ENCODE results near the gene EML1. TPM values are rescaled to one million over a fixed set of nuclear protein-coding genes. Genes with fewer than 3 reads are reported as not detected.

The EML1 gene
- polyA plus RNA-seq, 6 donors from 2014 or later = not detected

- no peak overlapping the region for H3K27ac Mint-ChIP-seq
- DNase-seq (no peak), ATAC-seq (ENCODE audit: low read depth in 2 of 2) (no peak)
- H3K4me1 Mint-ChIP-seq = no peaks in the 10 kb centered on the region
- peaks cover 0 to 6% (median 2%) of the 10 kb centered on the region in 7 donors for H3K9me3 Mint-ChIP-seq
- H3K27me3 Mint-ChIP-seq = peaks cover 14 to 44% (median 38%) of the 10 kb centered on the region in 3 donors
- no peaks in the 10 kb centered on the region for H3K36me3 Mint-ChIP-seq
- H3K4me3 Mint-ChIP-seq = no peak overlapping the region
Measured at GRCh38 chr14:99909513-99910064, 116.4 kb downstream of the EML1 start.

GRCh38 chr14:99910337-99911309, 117.4 kb downstream of the EML1 start:
- Mint-ChIP-seq H3K27ac (no peak overlapping the region), H3K9me3 (peaks cover 0 to 2% (median 0%) of the 10 kb centered on the region in 7 donors), H3K36me3 (no peaks in the 10 kb centered on the region), H3K27me3 (peaks cover 21 to 40% (median 40%) of the 10 kb centered on the region in 3 donors), H3K4me1 (no peaks in the 10 kb centered on the region), H3K4me3 (no peak overlapping the region)
- DNase-seq = no peak
- no peak for ATAC-seq (ENCODE audit: low read depth in 2 of 2)

- Mint-ChIP-seq H3K36me3 (no peaks in the 10 kb centered on the region), H3K27me3 (peaks cover 15 to 40% (median 31%) of the 10 kb centered on the region in 3 donors), H3K4me1 (no peaks in the 10 kb centered on the region), H3K27ac (no peak overlapping the region), H3K9me3 (no peaks in the 10 kb centered on the region), H3K4me3 (no peak overlapping the region)
- ATAC-seq (ENCODE audit: low read depth in 2 of 2) (no peak), DNase-seq (no peak)
Measured at GRCh38 chr14:99915305-99916090, 122.3 kb downstream of the EML1 start.

- Mint-ChIP-seq H3K36me3 (no peaks in the 10 kb centered on the region), H3K4me3 (no peak overlapping the region), H3K4me1 (no peaks in the 10 kb centered on the region), H3K9me3 (no peaks in the 10 kb centered on the region), H3K27ac (no peak overlapping the region), H3K27me3 (peaks cover 16 to 39% (median 30%) of the 10 kb centered on the region in 3 donors)
- DNase-seq (no peak), ATAC-seq (ENCODE audit: low read depth in 2 of 2) (no peak)
Measured at GRCh38 chr14:99916091-99916383, 122.8 kb downstream of the EML1 start.

GRCh38 chr14:99918781-99919180, 125.6 kb downstream of the EML1 start:
- ATAC-seq (ENCODE audit: low read depth in 2 of 2) = no peak
- no peaks in the 10 kb centered on the region for H3K4me1 Mint-ChIP-seq

GRCh38 chr14:99921425-99921824, 128.2 kb downstream of the EML1 start:
- Mint-ChIP-seq H3K36me3 (no peaks in the 10 kb centered on the region), H3K4me3 (no peak overlapping the region), H3K9me3 (no peaks in the 10 kb centered on the region), H3K27me3 (peaks cover 15 to 36% (median 35%) of the 10 kb centered on the region in 3 donors), H3K27ac (no peak overlapping the region), H3K4me1 (no peaks in the 10 kb centered on the region)
- ATAC-seq (ENCODE audit: low read depth in 2 of 2) = no peak
- no peak for DNase-seq

More at GRCh38 chr14:99918781-99919180, 125.6 kb downstream of the EML1 start:
- Mint-ChIP-seq H3K27ac (no peak overlapping the region), H3K9me3 (no peaks in the 10 kb centered on the region), H3K4me3 (no peak overlapping the region), H3K36me3 (no peaks in the 10 kb centered on the region), H3K27me3 (peaks cover 22 to 38% (median 35%) of the 10 kb centered on the region in 3 donors)
- DNase-seq = no peak

- H3K9me3 Mint-ChIP-seq = peaks cover 0 to 9% (median 3%) of the 10 kb centered on the region in 7 donors
- peaks cover 23 to 47% (median 44%) of the 10 kb centered on the region in 3 donors for H3K27me3 Mint-ChIP-seq
- H3K4me1 Mint-ChIP-seq = no peaks in the 10 kb centered on the region
- H3K36me3 Mint-ChIP-seq = no peaks in the 10 kb centered on the region
- DNase-seq (no peak), ATAC-seq (ENCODE audit: low read depth in 2 of 2) (no peak)
- peak overlapping the region in 1 of 6 donors; percentile 5 for H3K27ac Mint-ChIP-seq
- H3K4me3 Mint-ChIP-seq = no peak overlapping the region
Measured at GRCh38 chr14:99924379-99924778, 131.2 kb downstream of the EML1 start.

DNA sequence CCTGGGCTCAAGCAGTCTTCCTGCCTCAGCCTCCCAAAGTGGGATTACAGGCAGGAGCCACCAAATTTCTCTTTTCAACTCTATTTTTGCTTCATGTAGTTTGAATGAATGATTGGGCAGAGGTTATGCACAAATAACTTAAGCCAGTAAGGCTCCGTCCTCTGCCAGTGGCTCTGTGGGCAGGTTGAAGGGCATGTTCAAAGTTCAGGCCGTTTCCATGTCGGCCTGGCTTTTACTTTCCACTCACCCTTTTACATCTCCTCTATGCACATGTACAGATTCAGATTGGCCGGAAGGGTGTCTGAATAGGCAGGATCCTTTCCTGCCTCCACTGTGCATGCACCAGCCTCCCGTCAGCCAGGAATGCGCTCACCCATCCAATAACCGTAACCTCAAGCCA, 132.3 kb downstream of the EML1 start:
- H3K9me3 Mint-ChIP-seq = peaks cover 0 to 9% (median 3%) of the 10 kb centered on the region in 7 donors
- no peak for ATAC-seq (ENCODE audit: low read depth in 2 of 2)
- DNase-seq = no peak
- no peaks in the 10 kb centered on the region for H3K4me1 Mint-ChIP-seq
- H3K27ac Mint-ChIP-seq = no peak overlapping the region
- peaks cover 27 to 48% (median 45%) of the 10 kb centered on the region in 3 donors for H3K27me3 Mint-ChIP-seq
- no peaks in the 10 kb centered on the region for H3K36me3 Mint-ChIP-seq
- H3K4me3 Mint-ChIP-seq = no peak overlapping the region

GRCh38 chr14:99928963-99929362, 135.8 kb downstream of the EML1 start:
- Mint-ChIP-seq H3K27me3 (peaks cover 25 to 63% (median 41%) of the 10 kb centered on the region in 3 donors), H3K36me3 (no peaks in the 10 kb centered on the region), H3K4me3 (no peak overlapping the region), H3K27ac (no peak overlapping the region), H3K9me3 (peaks cover 0 to 9% (median 3%) of the 10 kb centered on the region in 7 donors), H3K4me1 (no peaks in the 10 kb centered on the region)
- ATAC-seq (ENCODE audit: low read depth in 2 of 2) (no peak), DNase-seq (no peak)

DNA sequence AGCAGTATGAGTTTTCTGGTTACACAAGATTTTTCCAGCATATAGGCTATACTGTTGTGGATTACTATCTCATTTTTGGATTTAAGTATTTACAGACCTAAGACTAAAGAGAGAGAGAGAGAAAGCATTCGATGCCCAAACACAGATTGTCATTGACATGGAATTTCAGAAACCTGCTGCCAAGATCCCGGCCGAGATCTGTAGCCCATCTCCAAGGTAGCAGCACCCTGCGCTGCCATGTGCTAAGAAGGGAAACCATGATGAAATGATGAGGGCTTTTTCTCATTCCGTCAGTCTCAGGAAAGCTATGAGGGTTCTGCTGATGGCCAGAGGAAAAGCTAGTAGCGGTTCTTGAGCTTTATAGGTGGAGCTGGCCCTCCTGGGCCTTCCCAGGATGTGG, 136.4 kb downstream of the EML1 start:
- no peak overlapping the region for H3K27ac Mint-ChIP-seq

DNA sequence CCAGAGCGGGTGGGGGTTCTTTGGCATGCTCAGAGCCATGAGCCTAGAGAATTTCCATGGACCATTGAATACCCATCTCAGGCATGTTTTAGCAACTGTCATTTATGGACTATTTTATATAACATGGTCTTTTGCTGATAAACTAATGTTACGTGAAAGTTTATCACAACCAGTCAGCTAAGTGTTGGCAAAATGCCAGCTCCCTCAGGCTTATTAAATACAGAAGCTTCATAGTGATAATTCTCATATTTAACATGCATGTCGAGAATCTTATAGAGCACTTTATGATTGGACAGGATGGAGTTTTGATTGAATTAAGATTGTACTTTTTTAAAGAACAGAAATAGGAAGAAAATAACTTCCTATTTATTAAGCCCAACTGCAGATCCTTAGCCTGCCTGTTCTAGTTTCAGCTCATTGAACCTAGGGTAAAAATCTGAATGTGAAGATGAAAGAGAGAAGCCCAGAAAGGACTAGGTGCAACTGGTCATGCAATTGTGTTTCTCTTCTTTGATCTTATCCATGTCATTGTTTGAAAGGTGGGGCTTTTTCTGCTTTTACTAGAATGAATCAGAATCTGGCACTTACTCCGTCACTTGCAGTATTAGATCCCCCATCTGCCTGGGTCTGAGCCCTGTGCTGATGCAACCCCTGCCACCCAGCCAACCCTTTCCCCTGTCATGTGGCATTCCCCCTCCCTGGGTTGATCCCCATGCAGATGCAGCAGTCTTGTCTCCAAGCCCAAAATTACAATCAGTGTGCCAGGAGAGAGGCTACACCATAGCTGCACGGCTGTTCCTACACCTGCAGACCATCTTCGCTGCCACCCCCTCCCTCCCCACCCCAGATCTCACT, 137.4 kb downstream of the EML1 start:
- no peaks in the 10 kb centered on the region for H3K36me3 Mint-ChIP-seq

More for the DNA sequence above, 136.4 kb downstream of the EML1 start:
- no peaks in the 10 kb centered on the region for H3K36me3 Mint-ChIP-seq
- ATAC-seq (ENCODE audit: low read depth in 2 of 2) (no peak), DNase-seq (no peak)
- no peak overlapping the region for H3K4me3 Mint-ChIP-seq
- peaks cover 0 to 9% (median 3%) of the 10 kb centered on the region in 7 donors for H3K9me3 Mint-ChIP-seq
- H3K27me3 Mint-ChIP-seq = peaks cover 25 to 69% (median 41%) of the 10 kb centered on the region in 3 donors
- no peaks in the 10 kb centered on the region for H3K4me1 Mint-ChIP-seq

GRCh38 chr14:99931308-99931707, 138.1 kb downstream of the EML1 start:
- no peaks in the 10 kb centered on the region for H3K4me1 Mint-ChIP-seq
- no peak overlapping the region for H3K4me3 Mint-ChIP-seq
- H3K9me3 Mint-ChIP-seq = peaks cover 0 to 9% (median 3%) of the 10 kb centered on the region in 7 donors
- no peaks in the 10 kb centered on the region for H3K36me3 Mint-ChIP-seq
- ATAC-seq (ENCODE audit: low read depth in 2 of 2) = no peak
- DNase-seq = no peak
- H3K27ac Mint-ChIP-seq = no peak overlapping the region
- peaks cover 19 to 66% (median 37%) of the 10 kb centered on the region in 3 donors for H3K27me3 Mint-ChIP-seq

More for the DNA sequence above, 137.4 kb downstream of the EML1 start:
- DNase-seq (no peak), ATAC-seq (ENCODE audit: low read depth in 2 of 2) (no peak)
- no peak overlapping the region for H3K4me3 Mint-ChIP-seq
- no peak overlapping the region for H3K27ac Mint-ChIP-seq
- H3K27me3 Mint-ChIP-seq = peaks cover 22 to 68% (median 37%) of the 10 kb centered on the region in 3 donors
- peaks cover 0 to 9% (median 3%) of the 10 kb centered on the region in 7 donors for H3K9me3 Mint-ChIP-seq
- H3K4me1 Mint-ChIP-seq = no peaks in the 10 kb centered on the region
